K562 (cell line): Measurements from ENCODE around the gene CLCF1. TPM values are rescaled to one million over a fixed set of nuclear protein-coding genes. Genes with fewer than 3 reads are reported as not detected.

Experiments used
- CTBP1 ChIP-seq: fragments of 450-650 bp; IDR thresholded peaks from 2 replicates; pipeline ENCODE4 v1.6.1; 2016; ENCODE audit warnings: borderline replicate concordance
- CTCF ChIP-seq, 3 experiments: IDR thresholded peaks in 2 of 3; conservative IDR thresholded peaks in 1 of 3; 2 replicates each; pipeline ENCODE4 v1.5.1; 2011 to 2012; ENCODE audit warnings: low read length in 3 of 3, mild to moderate bottlenecking in 3 of 3, control low read depth in 2 of 3, improper control_type of control experiment in 1 of 3, inconsistent platforms in 1 of 3, low read depth in 1 of 3, mixed read lengths in 1 of 3, moderate library complexity in 1 of 3; ENCODE audit not compliant: insufficient read depth in 2 of 3
- ETS2 ChIP-seq: IDR thresholded peaks from 2 replicates; pipeline ENCODE4 v1.6.1; 2016; ENCODE audit warnings: borderline replicate concordance, missing genetic modification characterization, mild to moderate bottlenecking, moderate library complexity, missing compliant biosample characterization; ENCODE audit not compliant: poor library complexity, severe bottlenecking
- HDAC1 ChIP-seq, 2 experiments: fragments of 450-650 bp; IDR thresholded peaks; 2 replicates each; pipeline ENCODE4 v1.6.1; 2016 to 2017; ENCODE audit warnings: inconsistent platforms in 1 of 2, mild to moderate bottlenecking in 1 of 2, moderate library complexity in 1 of 2
- HDGF ChIP-seq: fragments of 450-650 bp; IDR thresholded peaks from 2 replicates; pipeline ENCODE4 v1.6.1; 2016
- MECOM ChIP-seq: fragments of 250-450 bp; sonication (Bioruptor Pico); IDR thresholded peaks from 2 replicates; pipeline ENCODE4 v1.8.0; 2022; ENCODE audit warnings: inconsistent platforms
- PTBP1 ChIP-seq: fragments of 200-400 bp; formaldehyde crosslinking; IDR thresholded peaks from 2 replicates; pipeline ENCODE4 v1.6.1; 2017; ENCODE audit warnings: low read depth, low read length
- RAD21 ChIP-seq, 2 experiments: fragments of 250-450 bp in 1 of 2; fragments of 450-650 bp in 1 of 2; sonication (Bioruptor Pico) in 1 of 2; formaldehyde crosslinking in 1 of 2; IDR thresholded peaks in 1 of 2; conservative IDR thresholded peaks in 1 of 2; 2 replicates each; pipeline versions ENCODE4 v1.4.0 to v1.8.0; 2020 to 2022; ENCODE audit warnings: mild to moderate bottlenecking in 2 of 2, moderate library complexity in 1 of 2
- RBBP5 ChIP-seq: fragments of 200-600 bp; sonication (generic); IDR thresholded peaks from 2 replicates; pipeline ENCODE4 v1.6.1; 2012; ENCODE audit warnings: borderline replicate concordance, mild to moderate bottlenecking, low read length, control low read depth, inconsistent platforms; ENCODE audit not compliant: insufficient read depth, poor library complexity, severe bottlenecking
- RBFOX2 ChIP-seq: fragments of 200-400 bp; formaldehyde crosslinking; IDR thresholded peaks from 2 replicates; pipeline ENCODE4 v1.6.1; 2017; ENCODE audit warnings: low read depth, mild to moderate bottlenecking, low read length, moderate library complexity
- RBM17 ChIP-seq: fragments of 200-400 bp; formaldehyde crosslinking; IDR thresholded peaks from 2 replicates; pipeline ENCODE4 v1.6.1; 2017; ENCODE audit warnings: low read depth, mild to moderate bottlenecking, low read length, borderline replicate concordance
- RBM34 ChIP-seq: fragments of 200-400 bp; formaldehyde crosslinking; IDR thresholded peaks from 2 replicates; pipeline ENCODE4 v1.6.1; 2018; ENCODE audit warnings: low read length, borderline replicate concordance; ENCODE audit not compliant: insufficient read depth
- SMAD3 ChIP-seq: fragments of 450-650 bp; formaldehyde crosslinking; conservative IDR thresholded peaks from 2 replicates; pipeline ENCODE4 v1.4.0; 2020; ENCODE audit warnings: mild to moderate bottlenecking
- TCF7L2 ChIP-seq: fragments of 150-350 bp; IDR thresholded peaks from 2 replicates; pipeline ENCODE4 v1.6.1; 2016; ENCODE audit warnings: low read depth, mild to moderate bottlenecking, low read length, moderate library complexity
- XRCC5 ChIP-seq: fragments of 200-400 bp; formaldehyde crosslinking; IDR thresholded peaks from 2 replicates; pipeline ENCODE4 v1.6.1; 2017; ENCODE audit warnings: low read depth, mild to moderate bottlenecking, low read length
- ZC3H8 ChIP-seq: fragments of 450-650 bp; IDR thresholded peaks from 2 replicates; pipeline ENCODE4 v1.6.1; 2017
- ZNF165 ChIP-seq: fragments of 250-450 bp; sonication (Bioruptor Pico); IDR thresholded peaks from 2 replicates; pipeline ENCODE4 v1.4.0; 2020; ENCODE audit warnings: borderline replicate concordance
- ZNF263 ChIP-seq: sonication (generic); formaldehyde crosslinking; IDR thresholded peaks from 2 replicates; pipeline ENCODE4 v1.8.0; 2022; ENCODE audit warnings: mild to moderate bottlenecking, missing genetic modification reagents, borderline replicate concordance
- polyA plus RNA-seq, 8 experiments: library from polyadenylated mRNA; depleted of rRNA in 4 of 8; stranded (reverse) in 5 of 8; unstranded in 3 of 8; fragments of >200 nt; fragmentation: Nextera tagmentation in 2 of 8; fragmentation: Illumina TruSeq in 1 of 8; extraction: Ambion mirVana in 2 of 8; extraction: Trizol in 1 of 8; gene quantifications; 2 replicates each; pipeline versions ENCODE4 v1.2.1 to v1.2.3, GENCODE V29; 2011 to 2014; ENCODE audit warnings: inconsistent platforms in 1 of 8, missing spikeins in 1 of 8
- total RNA-seq, 7 experiments: library from RNA; depleted of rRNA in 6 of 7; stranded (reverse); fragments of >200 nt in 6 of 7; fragmentation: Illumina TruSeq in 2 of 7; extraction: Trizol in 2 of 7; gene quantifications; 2 replicates each; pipeline versions ENCODE4 v1.2.1 to v1.2.3, GENCODE V29; 2011 to 2021; ENCODE audit warnings: low replicate concordance in 1 of 7
- TF ChIP-seq, protein P1 (sequence below): sonication (generic); formaldehyde crosslinking; IDR thresholded peaks from 2 replicates; pipeline ENCODE4 v1.8.0; 2023; ENCODE audit warnings: mild to moderate bottlenecking, missing genetic modification reagents
- TF ChIP-seq, protein P2 (sequence below), 3 experiments: fragments of 200-800 bp in 1 of 3; sonication (Bioruptor generic) in 1 of 3; sonication (generic) in 1 of 3; formaldehyde crosslinking in 1 of 3; IDR thresholded peaks; 2 replicates each; pipeline versions ENCODE4 v1.6.1 to v1.8.0; 2016 to 2022; ENCODE audit warnings: mild to moderate bottlenecking in 2 of 3, missing compliant biosample characterization in 2 of 3, missing genetic modification characterization in 2 of 3, missing genetic modification reagents in 1 of 3

The CLCF1 gene
- total and polyA plus RNA-seq, 9 of the 15 experiments (the other 6 are each of a cell fraction or from before 2014, with no cell fraction given): 0.49 to 5.8 (median 3.0) TPM

GRCh38 chr11:67371189-67371910 lies 2.0 kb downstream of the CLCF1 start (continued):
- TF ChIP-seq, protein P1, sequence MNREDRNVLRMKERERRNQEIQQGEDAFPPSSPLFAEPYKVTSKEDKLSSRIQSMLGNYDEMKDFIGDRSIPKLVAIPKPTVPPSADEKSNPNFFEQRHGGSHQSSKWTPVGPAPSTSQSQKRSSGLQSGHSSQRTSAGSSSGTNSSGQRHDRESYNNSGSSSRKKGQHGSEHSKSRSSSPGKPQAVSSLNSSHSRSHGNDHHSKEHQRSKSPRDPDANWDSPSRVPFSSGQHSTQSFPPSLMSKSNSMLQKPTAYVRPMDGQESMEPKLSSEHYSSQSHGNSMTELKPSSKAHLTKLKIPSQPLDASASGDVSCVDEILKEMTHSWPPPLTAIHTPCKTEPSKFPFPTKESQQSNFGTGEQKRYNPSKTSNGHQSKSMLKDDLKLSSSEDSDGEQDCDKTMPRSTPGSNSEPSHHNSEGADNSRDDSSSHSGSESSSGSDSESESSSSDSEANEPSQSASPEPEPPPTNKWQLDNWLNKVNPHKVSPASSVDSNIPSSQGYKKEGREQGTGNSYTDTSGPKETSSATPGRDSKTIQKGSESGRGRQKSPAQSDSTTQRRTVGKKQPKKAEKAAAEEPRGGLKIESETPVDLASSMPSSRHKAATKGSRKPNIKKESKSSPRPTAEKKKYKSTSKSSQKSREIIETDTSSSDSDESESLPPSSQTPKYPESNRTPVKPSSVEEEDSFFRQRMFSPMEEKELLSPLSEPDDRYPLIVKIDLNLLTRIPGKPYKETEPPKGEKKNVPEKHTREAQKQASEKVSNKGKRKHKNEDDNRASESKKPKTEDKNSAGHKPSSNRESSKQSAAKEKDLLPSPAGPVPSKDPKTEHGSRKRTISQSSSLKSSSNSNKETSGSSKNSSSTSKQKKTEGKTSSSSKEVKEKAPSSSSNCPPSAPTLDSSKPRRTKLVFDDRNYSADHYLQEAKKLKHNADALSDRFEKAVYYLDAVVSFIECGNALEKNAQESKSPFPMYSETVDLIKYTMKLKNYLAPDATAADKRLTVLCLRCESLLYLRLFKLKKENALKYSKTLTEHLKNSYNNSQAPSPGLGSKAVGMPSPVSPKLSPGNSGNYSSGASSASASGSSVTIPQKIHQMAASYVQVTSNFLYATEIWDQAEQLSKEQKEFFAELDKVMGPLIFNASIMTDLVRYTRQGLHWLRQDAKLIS (CRISPR knock-in tag): no peak
- TF ChIP-seq CTBP1 (no peak), RAD21 (CRISPR knock-in tag; conservative IDR thresholded peaks at IDR 0.05 in 1 of 2, IDR thresholded peaks at IDR 0.05 in 1 of 2) (peak in 1 of 2 experiments; percentile 29; a peak in 1 of 4 replicates), ZNF263 (peak; percentile 64; the same call in 1 of the 2 replicates), RBM34 (no peak), TCF7L2 (no peak), ZNF165 (no peak), HDAC1 (IDR thresholded peaks at IDR 0.05) (peak in 1 of 2 experiments; percentile 36; a peak in 2 of 4 replicates), ZC3H8 (no peak), ETS2 (tag) (no peak), RBM17 (no peak), XRCC5 (0 out of 2 replicates have a peak, but pooled peaks have one; percentile 26), RBBP5 (peak; percentile 8), SMAD3 (CRISPR knock-in tag) (no peak), MECOM (CRISPR knock-in tag) (no peak), HDGF (peak; percentile 95), RBFOX2 (no peak), CTCF (IDR thresholded peaks at IDR 0.05 in 2 of 3, conservative IDR thresholded peaks at IDR 0.05 in 1 of 3; ENCODE audit: insufficient read depth in 2 of 3, low read depth in 1 of 3, low read length in 3 of 3) (peak; percentile 48 to 60 (median 60)), PTBP1 (no peak)
- TF ChIP-seq, protein P2, sequence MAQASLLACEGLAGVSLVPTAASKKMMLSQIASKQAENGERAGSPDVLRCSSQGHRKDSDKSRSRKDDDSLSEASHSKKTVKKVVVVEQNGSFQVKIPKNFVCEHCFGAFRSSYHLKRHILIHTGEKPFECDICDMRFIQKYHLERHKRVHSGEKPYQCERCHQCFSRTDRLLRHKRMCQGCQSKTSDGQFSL (CRISPR knock-in tag; IDR thresholded peaks at IDR 0.05): peak; percentile 76
- TF ChIP-seq, protein P2 (tag; IDR thresholded peaks at IDR 0.05): peak in 1 of 2 experiments; percentile 66; a peak in 2 of 4 replicates
